GM23338 (cell line): ENCODE data around the gene SMIM26. TPM values are rescaled to one million over a fixed set of nuclear protein-coding genes. Genes with fewer than 3 reads are reported as not detected.

ENCODE experiments used
- ATAC-seq: fragments of 200-7000 bp; cut with Tn5 transposase; 3 replicates; pipeline ENCODE4 v1.9.1; 2020
- DNase-seq: peaks from one replicate; pipeline ENCODE4 v3.0.0-alpha.2; 2015; ENCODE audit warnings: low spot score
- H2AFZ ChIP-seq: fragments of 200-600 bp; sonication (generic); 2 replicates; pipeline ENCODE4 v1.8.0; 2016; ENCODE audit warnings: antibody characterized with exemption, mild to moderate bottlenecking, moderate library complexity
- H3F3A ChIP-seq: fragments of 200-600 bp; sonication (generic); replicated peaks from 2 replicates; pipeline ENCODE4 v1.8.0; 2017; ENCODE audit warnings: antibody characterized with exemption, mixed run types, low read depth
- H3K27ac ChIP-seq: fragments of 200-600 bp; sonication (generic); 2 replicates; pipeline ENCODE4 v1.6.1; 2016; ENCODE audit warnings: low read depth
- H3K27me3 ChIP-seq: fragments of 200-600 bp; sonication (generic); 2 replicates; pipeline ENCODE4 v1.8.0; 2016; ENCODE audit warnings: mild to moderate bottlenecking, mixed run types, moderate library complexity; ENCODE audit not compliant: insufficient read depth
- H3K36me3 ChIP-seq: fragments of 200-600 bp; sonication (generic); 2 replicates; pipeline ENCODE4 v1.8.0; 2016; ENCODE audit warnings: mild to moderate bottlenecking; ENCODE audit not compliant: insufficient read depth
- H3K4me1 ChIP-seq: fragments of 200-600 bp; sonication (generic); 2 replicates; pipeline ENCODE4 v1.8.0; 2016; ENCODE audit warnings: mild to moderate bottlenecking, moderate library complexity; ENCODE audit not compliant: insufficient read depth
- H3K4me2 ChIP-seq: fragments of 200-600 bp; sonication (generic); 2 replicates; pipeline ENCODE4 v1.7.1; 2017; ENCODE audit warnings: mixed run types
- H3K4me3 ChIP-seq: fragments of 200-600 bp; sonication (generic); 2 replicates; pipeline ENCODE4 v1.6.1; 2016; ENCODE audit warnings: mixed run types
- H3K79me2 ChIP-seq: fragments of 200-600 bp; sonication (generic); replicated peaks from 2 replicates; pipeline ENCODE4 v1.8.0; 2017; ENCODE audit warnings: mild to moderate bottlenecking; ENCODE audit not compliant: insufficient read depth
- H3K9me2 ChIP-seq: fragments of 200-600 bp; sonication (generic); 2 replicates; pipeline ENCODE4 v1.8.0; 2017; ENCODE audit not compliant: insufficient read depth
- H4K20me1 ChIP-seq: fragments of 200-600 bp; sonication (generic); replicated peaks from 2 replicates; pipeline ENCODE4 v1.8.0; 2017; ENCODE audit warnings: mild to moderate bottlenecking; ENCODE audit not compliant: insufficient read depth
- H3K27ac Mint-ChIP-seq: 2 replicates; pipeline ENCODE4 v1.8.0; 2020; ENCODE audit warnings: inconsistent platforms, mild to moderate bottlenecking, moderate library complexity, mixed read lengths
- H3K27me3 Mint-ChIP-seq: 3 replicates; pipeline ENCODE4 v1.8.0; 2022; ENCODE audit warnings: low read depth, mild to moderate bottlenecking, moderate library complexity, mixed read lengths, inconsistent platforms; ENCODE audit not compliant: insufficient read depth, poor library complexity
- H3K36me3 Mint-ChIP-seq: 3 replicates; pipeline ENCODE4 v1.8.0; 2021; ENCODE audit warnings: low read depth, mild to moderate bottlenecking, inconsistent platforms, moderate library complexity, mixed read lengths
- H3K4me1 Mint-ChIP-seq: 3 replicates; pipeline ENCODE4 v1.8.0; 2020; ENCODE audit warnings: mild to moderate bottlenecking, inconsistent platforms, mixed read lengths
- H3K4me3 Mint-ChIP-seq: 3 replicates; pipeline ENCODE4 v1.8.0; 2021; ENCODE audit warnings: moderate library complexity, mild to moderate bottlenecking, inconsistent platforms, mixed read lengths
- H3K9me3 Mint-ChIP-seq: 3 replicates; pipeline ENCODE4 v1.8.0; 2020; ENCODE audit warnings: moderate library complexity, mild to moderate bottlenecking, inconsistent platforms, mixed read lengths
- CREB1 ChIP-seq: fragments of 250-450 bp; sonication (Bioruptor Pico); IDR thresholded peaks from 2 replicates; pipeline ENCODE4 v1.5.0; 2020; ENCODE audit warnings: low read depth, mild to moderate bottlenecking, moderate library complexity
- CTCF ChIP-seq, 2 experiments: fragments of 200-600 bp in 1 of 2; sonication (generic) in 1 of 2; conservative IDR thresholded peaks; 2 replicates each; pipeline versions ENCODE4 v1.5.1 to v1.6.1; 2016 to 2017; ENCODE audit warnings: antibody characterized with exemption in 2 of 2, low read depth in 2 of 2, mild to moderate bottlenecking in 2 of 2, moderate library complexity in 1 of 2
- ETS1 ChIP-seq: IDR thresholded peaks from 2 replicates; pipeline ENCODE4 v1.6.1; 2016; ENCODE audit warnings: antibody characterized with exemption
- EZH2 ChIP-seq: fragments of 200-600 bp; sonication (generic); IDR thresholded peaks from one replicate; pipeline ENCODE4 v1.8.0; 2017; ENCODE audit warnings: antibody characterized with exemption, mild to moderate bottlenecking, low read depth; ENCODE audit not compliant: unreplicated experiment
- EZH2phosphoT487 ChIP-seq: fragments of 200-600 bp; sonication (generic); IDR thresholded peaks from one replicate; pipeline ENCODE4 v1.8.1; 2018; ENCODE audit warnings: antibody characterized with exemption; ENCODE audit not compliant: unreplicated experiment
- JUNB ChIP-seq: IDR thresholded peaks from one replicate; pipeline ENCODE4 v1.6.1; 2016; ENCODE audit warnings: antibody characterized with exemption; ENCODE audit not compliant: unreplicated experiment
- NANOG ChIP-seq: IDR thresholded peaks from 2 replicates; pipeline ENCODE4 v1.6.1; 2016; ENCODE audit warnings: antibody characterized with exemption, borderline replicate concordance
- POLR2AphosphoS5 ChIP-seq: IDR thresholded peaks from 2 replicates; pipeline ENCODE4 v1.6.1; 2016; ENCODE audit warnings: antibody characterized with exemption, low read depth
- REST ChIP-seq: IDR thresholded peaks from one replicate; pipeline ENCODE4 v1.6.1; 2018; ENCODE audit warnings: antibody characterized with exemption; ENCODE audit not compliant: unreplicated experiment
- STAT1 ChIP-seq: IDR thresholded peaks from one replicate; pipeline ENCODE4 v1.6.1; 2016; ENCODE audit warnings: antibody characterized with exemption; ENCODE audit not compliant: unreplicated experiment
- ZNF114 ChIP-seq: fragments of 250-450 bp; sonication (Bioruptor Pico); IDR thresholded peaks from 2 replicates; pipeline ENCODE4 v1.5.0; 2020; ENCODE audit warnings: mild to moderate bottlenecking, moderate library complexity
- ZNF331 ChIP-seq: fragments of 250-450 bp; sonication (Bioruptor Pico); IDR thresholded peaks from 2 replicates; pipeline ENCODE4 v1.5.0; 2020; ENCODE audit warnings: low read depth, mild to moderate bottlenecking, moderate library complexity
- ZNF462 ChIP-seq: fragments of 250-450 bp; sonication (Bioruptor Pico); IDR thresholded peaks from 2 replicates; pipeline ENCODE4 v1.5.0; 2020; ENCODE audit warnings: mild to moderate bottlenecking, moderate library complexity
- polyA plus RNA-seq: library from polyadenylated mRNA; unstranded; fragments of >200 nt; fragmentation: Nextera tagmentation; extraction: Ambion mirVana; gene quantifications from 2 replicates; pipeline ENCODE4 v1.2.1, GENCODE V29; 2016
- total RNA-seq: library from RNA; depleted of rRNA; stranded (reverse); fragments of >200 nt; shearing (Covaris generic); gene quantifications from 2 replicates; pipeline ENCODE4 v1.2.3, GENCODE V29; 2014

The SMIM26 gene
- total and polyA plus RNA-seq, 2 experiments from 2014 or later, result 94.3 to 308 TPM

- peaks cover 7% of the 10 kb centered on the region for H3K27me3 Mint-ChIP-seq
- no peak for DNase-seq
- Histone ChIP-seq H4K20me1 (peaks cover 5% of the 10 kb centered on the region; the same call in 1 of the 2 replicates), H3K27me3 (no peaks in the 10 kb centered on the region), H3K27ac (no peak overlapping the region), H3K4me1 (no peaks in the 10 kb centered on the region), H3K36me3 (no peaks in the 10 kb centered on the region), H3K9me2 (no peaks in the 10 kb centered on the region), H2AFZ (no peak overlapping the region), H3K4me3 (no peak overlapping the region), H3K79me2 (no peaks in the 10 kb centered on the region), H3F3A (no peaks in the 10 kb centered on the region), H3K4me2 (no peak overlapping the region)
- H3K27ac Mint-ChIP-seq, result 0 out of 2 replicates have a peak overlapping the region, but pooled peaks have one; percentile 5
- H3K36me3 Mint-ChIP-seq, result peaks cover 10% of the 10 kb centered on the region
- ATAC-seq, result no peak
- H3K4me1 Mint-ChIP-seq, result peaks cover 17% of the 10 kb centered on the region
- H3K9me3 Mint-ChIP-seq, result no peaks in the 10 kb centered on the region; the same call in 2 of the 3 replicates
- TF ChIP-seq EZH2, result no peak
- TF ChIP-seq EZH2phosphoT487, result no peak
- TF ChIP-seq CTCF (conservative IDR thresholded peaks at IDR 0.05; ENCODE audit: low read depth in 2 of 2), result no peak
- no peak for TF ChIP-seq ZNF331 (CRISPR knock-in tag)
- TF ChIP-seq ZNF114, result no peak
- no peak for TF ChIP-seq STAT1
- no peak for TF ChIP-seq JUNB
- no peak for TF ChIP-seq ETS1
- no peak for TF ChIP-seq ZNF462 (CRISPR knock-in tag)
- no peak for TF ChIP-seq POLR2AphosphoS5
- no peak for TF ChIP-seq REST
- TF ChIP-seq NANOG, result no peak
- TF ChIP-seq CREB1, result no peak
- H3K4me3 Mint-ChIP-seq, result no peak overlapping the region
These were observed 46.3 kb downstream of the SMIM26 start for GRCh38 chr20:18613553-18613952.
